ENCODE data around the gene LPIN1.
"Not testable (repeated sequence)": the region's sequence is repeated elsewhere in the genome, so short reads cannot be mapped to it uniquely, and the experiment has no call there.

The LPIN1 gene

DNA sequence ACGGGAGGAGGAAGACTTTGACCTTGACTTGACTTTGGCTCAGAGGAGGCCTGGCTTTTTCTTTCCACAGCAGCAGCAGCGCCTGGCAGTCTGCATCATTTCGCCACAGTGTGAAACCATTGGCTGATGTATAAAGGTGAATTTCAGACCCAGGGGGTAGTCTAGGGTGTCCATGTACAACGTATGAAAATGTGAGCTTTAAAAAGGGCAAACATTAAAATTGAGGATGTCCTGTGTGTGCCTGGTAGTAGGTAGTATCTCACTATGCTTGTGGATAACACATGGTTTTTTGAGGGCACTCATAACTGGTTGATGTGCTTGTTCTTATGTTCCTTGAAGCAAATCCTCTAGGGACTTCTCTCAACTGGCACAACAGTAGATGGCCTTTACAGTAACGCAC lies 86.1 kb downstream of the LPIN1 start:
- DNase-seq (ENCODE audit: low read depth, low spot score) = no peak

GRCh38 chr2:11833601-11834000 lies 87.2 kb downstream of the LPIN1 start:
- DNase-seq (ENCODE audit: low read depth, low spot score) = peak; percentile 84

DNA sequence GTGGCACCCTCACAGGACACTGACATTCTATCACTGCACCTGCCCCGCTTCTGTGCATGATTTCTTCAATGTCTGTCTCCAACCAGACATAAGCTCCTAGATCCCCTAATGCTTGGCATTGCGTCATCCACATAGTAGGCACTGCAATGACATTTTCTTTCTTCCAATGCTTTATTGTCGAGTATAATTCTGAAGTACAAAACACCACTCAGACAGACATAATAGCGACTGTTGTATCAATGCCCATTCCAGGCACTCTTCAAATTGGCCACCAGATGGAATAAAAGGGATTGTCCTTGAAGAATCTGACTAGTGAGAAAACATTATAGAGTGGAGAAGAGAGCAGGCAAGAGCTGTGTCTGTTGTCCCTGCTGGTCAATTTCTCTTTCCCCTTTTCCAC lies 89.0 kb downstream of the LPIN1 start:
- DNase-seq (ENCODE audit: low read depth, low spot score) = no peak

DNA sequence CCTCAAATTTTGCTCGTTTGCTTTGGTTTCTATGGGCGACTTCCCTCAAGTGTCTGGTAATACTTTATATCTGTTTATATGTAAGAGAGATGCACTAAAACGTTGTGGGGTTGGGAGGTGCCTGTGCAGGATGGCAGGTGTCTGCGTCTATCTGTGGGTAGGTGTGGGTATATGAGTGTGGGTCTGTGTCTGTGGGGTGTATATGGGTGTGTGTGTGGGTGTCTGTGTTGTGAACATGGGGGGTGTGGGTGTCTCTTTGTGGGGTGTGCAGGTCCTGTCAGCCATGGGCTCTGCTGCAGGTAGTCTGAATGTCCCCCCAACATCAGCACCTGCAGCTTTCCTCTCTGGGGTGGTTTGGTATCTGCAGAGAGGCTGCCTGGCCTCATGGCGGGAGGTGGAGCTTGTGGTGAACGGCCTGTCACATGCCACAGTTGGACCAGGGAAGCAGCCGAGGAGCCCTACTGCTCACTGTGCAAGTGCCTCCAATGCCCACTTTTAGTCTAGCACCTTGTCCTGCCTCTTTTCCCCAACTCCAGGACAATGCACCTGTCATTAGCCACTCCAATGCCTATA lies 90.3 kb downstream of the LPIN1 start:
- DNase-seq (ENCODE audit: low read depth, low spot score) = no peak

DNA sequence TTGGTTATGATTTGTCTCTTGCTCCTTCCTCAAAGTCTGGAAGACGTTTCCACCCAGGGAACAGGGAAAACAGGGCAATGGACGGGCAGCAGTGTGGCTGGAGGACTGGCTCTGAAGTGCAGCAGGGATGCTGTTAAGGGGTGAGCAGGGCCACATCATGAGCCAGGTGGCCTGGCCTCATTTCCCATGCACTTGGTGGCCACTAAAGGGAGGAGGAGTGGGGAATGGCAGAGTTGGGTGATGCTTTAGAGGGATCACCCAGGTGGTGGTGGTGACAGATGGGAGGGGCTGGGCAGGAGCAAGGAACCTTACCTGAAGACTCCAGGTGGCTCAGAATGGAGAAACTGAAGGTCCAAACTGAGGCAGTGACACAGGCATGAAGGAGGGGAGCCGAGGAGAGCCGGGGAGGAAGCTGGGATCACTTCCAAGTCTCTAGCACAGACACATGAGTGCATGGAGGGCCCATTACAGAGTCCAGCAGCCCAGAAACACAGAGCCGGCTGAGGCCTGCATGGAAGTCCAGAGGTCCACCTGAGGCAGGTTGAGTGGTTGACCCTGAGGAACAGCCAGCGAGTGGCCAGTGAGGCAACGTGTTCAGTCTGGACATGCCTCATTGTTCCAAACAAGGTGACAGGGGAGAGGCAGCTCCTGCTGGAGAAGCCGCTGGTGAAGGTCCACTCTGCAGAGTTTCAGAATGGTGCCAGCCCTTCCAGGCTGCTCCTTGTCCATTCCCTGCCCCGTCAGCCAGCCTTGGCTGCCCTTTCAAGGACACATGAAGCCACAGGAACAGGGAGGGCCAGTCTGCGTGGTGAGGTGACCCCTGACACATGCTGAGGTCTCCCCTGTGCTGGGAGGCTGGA lies 91.7 kb downstream of the LPIN1 start:
- no peak for DNase-seq (ENCODE audit: low read depth, low spot score)

GRCh38 chr2:11839916-11840315 lies 93.5 kb downstream of the LPIN1 start:
- peak; percentile 58 for DNase-seq (ENCODE audit: low read depth, low spot score)

- DNase-seq (ENCODE audit: low read depth, low spot score) = peak; percentile 80
Measured at GRCh38 chr2:11842336-11842735, 95.9 kb downstream of the LPIN1 start.

GRCh38 chr2:11844798-11845197 lies 98.4 kb downstream of the LPIN1 start:
- DNase-seq (ENCODE audit: low read depth, low spot score) = not testable (repeated sequence)

DNA sequence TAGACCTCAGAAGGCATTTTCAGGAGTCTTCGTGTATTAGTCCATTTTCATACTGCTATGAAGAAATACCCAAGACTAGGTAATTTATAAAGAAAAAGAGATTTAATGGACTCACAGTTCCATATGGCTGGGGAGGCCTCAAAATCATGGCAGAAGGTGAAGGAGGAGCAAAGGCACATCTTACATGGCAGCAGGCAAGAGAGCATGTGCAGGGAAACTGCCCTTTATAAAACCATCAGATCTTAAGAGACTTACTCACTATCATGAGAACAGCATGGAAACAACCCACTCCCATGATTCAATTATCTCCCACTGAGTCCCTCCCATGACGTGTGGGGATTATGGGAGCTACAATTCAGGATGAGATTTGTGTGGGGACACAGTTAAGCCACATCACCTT lies 101.5 kb downstream of the LPIN1 start:
- not testable (repeated sequence) for DNase-seq (ENCODE audit: low read depth, low spot score)

- peak; percentile 60 for DNase-seq (ENCODE audit: low read depth, low spot score)
Measured at GRCh38 chr2:11850082-11850481, 103.7 kb downstream of the LPIN1 start.

DNA sequence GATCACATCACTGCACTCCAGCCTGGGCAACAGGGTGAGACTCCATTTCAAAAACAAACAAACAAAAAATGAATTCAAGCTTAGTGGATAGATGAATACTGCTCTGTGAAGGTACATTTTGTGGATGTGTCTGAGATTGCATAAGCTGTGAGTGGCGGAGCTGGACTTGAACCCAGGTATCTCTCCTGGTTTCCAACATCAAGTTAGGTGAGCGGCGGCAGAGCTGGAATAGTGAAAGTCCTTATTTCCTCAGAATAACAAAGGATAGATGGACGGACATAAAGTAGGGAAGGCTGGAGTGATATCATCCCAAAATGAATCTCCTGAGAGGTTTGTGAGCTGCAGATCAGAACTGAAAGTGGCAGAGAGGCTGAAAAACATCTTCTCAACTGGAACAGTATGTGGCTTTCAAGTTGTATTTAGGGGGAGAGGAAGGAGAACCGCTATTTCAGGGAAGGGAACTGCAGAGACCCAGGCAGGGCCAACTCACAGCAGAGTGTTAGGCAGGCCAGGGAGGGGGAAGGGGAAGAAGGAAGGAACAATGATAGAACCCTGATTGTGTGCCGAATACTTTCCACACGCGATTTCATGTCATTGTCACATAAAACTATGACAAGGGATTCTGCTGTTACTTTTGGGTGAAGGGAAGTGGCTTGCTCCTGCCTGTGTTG lies 106.2 kb downstream of the LPIN1 start:
- no peak for DNase-seq (ENCODE audit: low read depth, low spot score)

- no peak for DNase-seq (ENCODE audit: low read depth, low spot score)
Measured at GRCh38 chr2:11853197-11853588, 106.8 kb downstream of the LPIN1 start.

DNA sequence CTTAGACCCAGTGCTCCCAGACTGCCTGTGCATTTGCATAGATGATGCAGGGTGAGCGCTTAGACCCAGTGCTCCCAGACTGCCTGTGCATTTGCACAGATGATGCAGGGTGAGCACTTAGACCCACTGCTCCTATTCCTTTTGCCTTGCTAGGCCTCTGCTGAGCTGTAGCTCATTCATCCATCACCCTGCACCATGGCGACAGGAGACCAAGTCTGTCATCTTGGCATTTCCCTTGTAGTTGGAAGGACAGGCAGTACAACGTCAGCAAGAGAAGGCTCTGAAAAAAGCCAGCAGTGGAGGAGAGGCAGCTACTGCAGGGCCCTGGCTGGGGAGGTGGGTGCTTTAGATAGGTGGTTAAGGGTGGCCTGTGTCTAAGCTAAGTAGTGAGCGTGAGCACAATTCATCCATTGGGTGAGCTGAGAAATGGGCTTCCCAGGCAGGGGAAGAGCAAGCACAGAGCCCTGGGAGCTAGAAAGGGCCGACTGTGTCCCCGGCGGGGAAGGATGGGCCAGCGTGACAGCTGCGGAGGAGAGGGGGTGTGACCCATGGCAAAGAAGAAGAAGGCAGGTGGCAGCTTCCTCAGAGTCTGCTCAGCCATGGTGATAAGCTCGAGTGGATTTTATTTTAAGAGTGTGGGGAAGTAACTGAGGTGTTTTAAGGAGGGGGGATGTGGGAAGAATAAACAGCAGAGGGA lies 108.8 kb downstream of the LPIN1 start:
- no peak for DNase-seq (ENCODE audit: low read depth, low spot score)

DNA sequence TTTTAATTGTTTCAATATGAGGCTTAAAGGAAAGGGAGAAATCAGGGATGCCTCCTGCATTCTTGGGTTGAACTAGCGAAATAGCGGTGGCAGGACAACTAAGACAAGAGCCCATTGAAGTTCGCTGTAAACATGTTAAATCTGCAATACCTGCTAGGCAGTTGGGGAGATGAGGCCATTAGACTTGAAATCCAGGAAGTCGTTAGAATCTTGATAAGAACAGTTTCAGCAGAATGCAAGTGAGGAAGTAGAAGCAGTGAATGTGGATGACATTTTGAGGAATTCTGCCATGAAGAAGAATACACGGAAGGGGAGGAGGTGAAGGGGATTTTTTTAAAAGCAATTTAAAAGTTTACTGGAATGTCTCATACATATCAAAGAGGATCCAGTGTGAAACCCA lies 109.7 kb downstream of the LPIN1 start:
- DNase-seq (ENCODE audit: low read depth, low spot score) = no peak

DNA sequence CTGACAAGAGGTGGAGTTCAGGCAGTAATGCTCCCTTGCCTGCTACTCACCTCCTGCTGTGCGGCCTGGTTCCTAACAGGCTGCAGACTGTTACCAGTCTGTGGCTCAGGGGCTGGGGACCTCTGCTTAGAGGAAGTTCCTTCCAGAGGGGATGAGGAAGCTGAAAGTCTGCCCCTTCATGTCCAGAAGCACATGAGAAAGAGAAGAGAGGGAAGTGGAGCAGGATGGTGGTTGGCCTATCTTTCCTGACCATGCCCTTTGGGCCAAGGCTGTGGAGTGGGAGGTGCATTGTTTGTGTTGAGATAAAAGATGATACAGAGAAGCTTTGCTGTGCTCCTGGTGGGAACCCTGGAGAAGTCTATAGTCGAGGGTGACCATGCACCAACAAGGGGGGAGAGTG lies 112.5 kb downstream of the LPIN1 start:
- DNase-seq (ENCODE audit: low read depth, low spot score) = no peak

- not testable (repeated sequence) for DNase-seq (ENCODE audit: low read depth, low spot score)
Measured at GRCh38 chr2:11859975-11860374, 113.5 kb downstream of the LPIN1 start.

DNA sequence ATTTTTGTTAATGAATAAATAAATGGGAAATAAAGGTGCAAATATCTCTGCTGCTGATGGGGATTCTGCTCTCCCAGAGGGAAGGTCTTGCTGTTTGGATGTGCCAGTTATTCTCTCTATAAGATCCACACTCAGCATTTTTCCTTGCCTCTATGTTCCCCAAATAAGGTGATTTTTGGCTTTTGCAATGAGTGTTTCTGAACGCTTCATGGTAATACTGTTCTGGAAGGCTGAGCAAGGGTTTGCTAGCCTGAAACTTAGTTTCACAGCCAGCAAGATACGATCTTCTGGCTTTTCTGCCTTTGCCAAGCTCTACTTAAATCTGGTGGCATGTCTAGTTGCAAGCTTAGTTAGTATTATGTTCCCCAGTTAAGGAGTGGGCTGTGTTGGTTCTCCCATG lies 114.6 kb downstream of the LPIN1 start:
- DNase-seq (ENCODE audit: low read depth, low spot score) = no peak

DNA sequence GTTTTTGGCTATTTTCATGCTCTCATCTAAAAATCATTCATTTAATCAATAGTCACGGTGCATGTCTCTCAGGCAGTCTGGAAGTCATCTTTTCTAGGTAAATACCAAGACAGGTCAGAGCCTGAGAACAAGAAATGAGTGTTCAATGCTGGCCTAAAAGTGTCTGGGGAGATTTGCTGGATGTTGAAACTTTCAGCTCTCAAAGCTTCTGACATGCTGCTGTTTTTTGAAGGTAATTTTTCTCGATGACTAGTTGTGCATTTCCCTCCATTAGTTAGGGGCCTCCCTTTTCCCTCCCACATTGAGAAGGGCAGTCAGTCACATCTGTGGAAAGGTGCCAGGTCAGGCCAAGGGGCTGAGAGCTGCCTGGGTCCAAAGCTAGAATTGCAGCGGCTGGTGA lies 115.6 kb downstream of the LPIN1 start:
- no peak for DNase-seq (ENCODE audit: low read depth, low spot score)

- DNase-seq (ENCODE audit: low read depth, low spot score) = no peak
Measured at GRCh38 chr2:11863103-11863502, 116.7 kb downstream of the LPIN1 start.

DNA sequence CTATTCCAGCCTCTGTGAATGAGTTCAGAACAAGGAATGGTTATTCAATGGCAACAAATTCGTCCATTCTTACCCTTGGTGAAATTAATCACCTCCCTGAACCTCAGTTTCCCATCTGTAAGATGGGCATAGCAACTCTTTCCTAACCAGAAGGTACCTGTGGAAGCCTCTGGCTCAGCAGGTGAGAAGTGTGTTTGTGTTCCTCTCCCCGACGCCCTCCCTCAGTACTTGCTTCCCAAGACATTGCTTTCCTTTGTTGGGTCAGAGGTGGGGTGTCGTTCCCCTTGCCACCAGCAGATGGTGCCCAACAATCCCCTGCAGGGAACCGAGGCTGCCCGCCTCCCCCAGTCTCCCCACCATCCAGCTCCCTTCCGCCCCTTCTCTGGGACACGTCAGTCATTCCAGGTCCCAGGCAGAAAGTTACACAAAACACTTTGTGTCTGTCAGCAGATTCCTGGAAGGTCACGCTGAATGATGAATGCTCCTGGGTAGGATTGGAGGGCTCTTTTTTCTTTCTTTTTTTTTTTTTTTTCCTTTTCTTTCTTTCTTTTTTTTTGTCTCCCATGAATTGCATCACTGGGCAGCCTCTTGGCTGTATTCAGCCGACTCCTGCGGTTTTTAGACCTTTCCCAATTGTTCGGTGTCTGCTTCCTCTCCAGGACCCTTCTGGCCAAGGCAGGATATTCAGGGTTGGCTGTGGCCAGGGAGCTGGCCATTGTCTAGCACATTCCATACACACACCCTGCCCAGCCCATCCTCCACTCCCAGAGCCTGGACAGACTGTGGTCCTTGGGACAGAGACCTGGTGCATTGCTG lies 117.3 kb downstream of the LPIN1 start:
- peak; percentile 98 for DNase-seq (ENCODE audit: low read depth, low spot score)

DNA sequence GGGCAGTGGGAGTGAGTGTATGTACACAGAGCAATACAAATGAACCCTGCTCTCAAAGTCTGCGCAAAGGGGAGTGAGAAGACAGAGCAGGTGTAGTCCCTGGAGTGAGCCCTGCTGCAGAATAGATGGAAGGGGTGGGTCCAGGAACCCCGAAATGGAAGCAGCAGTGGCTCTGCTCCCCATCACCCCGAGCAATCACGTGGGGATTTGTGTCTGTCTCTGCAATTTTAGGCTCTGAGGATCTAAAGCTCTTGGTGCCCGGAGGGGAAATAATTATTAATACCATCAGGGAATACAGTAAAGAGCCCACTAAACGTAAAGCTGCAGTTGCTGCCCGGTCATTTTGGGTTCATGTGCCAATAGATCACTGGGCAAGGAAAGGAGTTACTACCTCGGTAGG lies 118.3 kb downstream of the LPIN1 start:
- no peak for DNase-seq (ENCODE audit: low read depth, low spot score)

Measured in astrocyte of the hippocampus (primary cell).